CD4-positive, alpha-beta T cell treated with Interleukin-4 for 1 hour (primary cell): ENCODE data around the gene DCST1.

Source experiments
- DNase-seq, 2 donors: peaks; one replicate each; pipeline ENCODE4 v3.0.0-alpha.2; 2020 to 2022

DCST1 gene

GRCh38 chr1:155092641-155093040, 59.0 kb downstream of the DCST1 start:
- no peak for DNase-seq

DNA sequence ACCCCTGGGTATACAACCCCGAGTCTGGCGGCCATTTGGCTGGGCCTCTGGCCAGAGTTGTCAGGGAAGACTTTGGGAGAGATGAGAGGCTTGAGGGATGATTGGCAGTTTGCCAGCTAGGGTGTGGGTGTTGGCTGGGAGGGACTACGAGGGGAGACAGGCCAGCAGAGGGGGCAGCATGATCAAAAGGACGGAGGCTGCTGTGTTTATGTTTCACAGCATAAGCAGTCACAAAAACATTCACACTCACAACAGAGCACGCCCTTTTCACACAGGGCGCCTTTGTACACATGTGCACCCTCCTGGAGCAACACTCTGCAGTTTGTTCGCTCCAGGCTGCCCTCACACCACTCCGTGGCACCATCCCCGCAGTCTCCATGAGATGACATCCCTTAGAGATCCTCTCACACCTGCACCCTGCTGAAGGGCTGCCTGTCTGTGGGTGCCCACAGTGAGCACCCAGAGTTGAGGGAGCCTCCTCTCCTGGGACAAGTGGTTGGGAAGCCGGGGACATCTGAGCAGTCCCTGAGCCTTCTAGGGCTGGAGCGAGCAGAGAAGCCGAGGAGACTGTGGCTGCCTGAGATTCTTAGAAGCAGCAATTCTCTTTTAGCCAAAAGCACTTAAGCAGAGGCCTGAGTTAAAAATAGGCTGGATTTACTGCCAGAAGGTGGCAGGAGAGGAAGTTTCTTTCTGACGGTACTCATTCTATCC, 60.4 kb downstream of the DCST1 start:
- no peak for DNase-seq

DNA sequence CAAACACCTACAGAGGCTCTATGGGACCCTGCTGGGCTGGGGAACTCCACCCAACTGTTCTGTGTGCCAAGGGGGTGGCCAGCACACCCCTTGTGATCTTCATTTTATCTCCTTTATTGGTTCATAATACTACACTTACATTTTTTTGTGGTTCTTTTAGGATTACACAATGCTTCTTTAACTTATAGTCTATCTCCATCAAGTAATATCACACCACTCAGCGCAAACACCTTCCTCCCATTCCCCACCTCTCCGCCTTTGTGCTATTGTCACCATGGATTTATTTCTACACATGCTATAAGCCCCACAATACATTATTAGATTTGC, 61.0 kb downstream of the DCST1 start:
- no peak for DNase-seq

- DNase-seq = no peak
Observed at GRCh38 chr1:155099331-155099730, 65.7 kb downstream of the DCST1 start.
